ENCODE measurements around the gene OSBPL5. TPM values are rescaled to one million over a fixed set of nuclear protein-coding genes. Genes with fewer than 3 reads are reported as not detected.

The OSBPL5 gene
- total RNA-seq, 1 donor from 2014 or later, result 21.8 TPM

GRCh38 chr11:3134218-3134621, 30.9 kb downstream of the OSBPL5 start:
- no peak for DNase-seq

- DNase-seq, result no peak
These were observed 31.6 kb downstream of the OSBPL5 start for GRCh38 chr11:3133261-3134217.

GRCh38 chr11:3132831-3133260, 32.3 kb downstream of the OSBPL5 start:
- no peak for DNase-seq

GRCh38 chr11:3132271-3132781, 32.8 kb downstream of the OSBPL5 start:
- DNase-seq, result no peak

GRCh38 chr11:3131330-3131941, 33.7 kb downstream of the OSBPL5 start:
- no peak for DNase-seq

GRCh38 chr11:3130269-3131071, 34.6 kb downstream of the OSBPL5 start:
- DNase-seq, result peak; percentile 57

GRCh38 chr11:3129591-3130268, 35.4 kb downstream of the OSBPL5 start:
- DNase-seq, result no peak

- DNase-seq, result no peak
These were observed 35.9 kb downstream of the OSBPL5 start for GRCh38 chr11:3129181-3129590.

- no peak for DNase-seq
These were observed 36.5 kb downstream of the OSBPL5 start for GRCh38 chr11:3128356-3129180.

GRCh38 chr11:3127706-3128355, 37.3 kb downstream of the OSBPL5 start:
- no peak for DNase-seq

GRCh38 chr11:3126901-3127691, 38.0 kb downstream of the OSBPL5 start:
- DNase-seq, result no peak

GRCh38 chr11:3126207-3126865, 38.8 kb downstream of the OSBPL5 start:
- DNase-seq, result no peak

GRCh38 chr11:3124821-3125220, 40.3 kb downstream of the OSBPL5 start:
- DNase-seq, result no peak

- no peak for DNase-seq
These were observed 41.1 kb downstream of the OSBPL5 start for GRCh38 chr11:3123761-3124733.

- peak; percentile 35 for DNase-seq
These were observed 41.8 kb downstream of the OSBPL5 start for GRCh38 chr11:3123305-3123704.

GRCh38 chr11:3122775-3123201, 42.3 kb downstream of the OSBPL5 start:
- DNase-seq, result no peak

- DNase-seq, result no peak
These were observed 43.0 kb downstream of the OSBPL5 start for GRCh38 chr11:3121931-3122774.

All from tongue (tissue), 2 donors.